Smooth muscle cell of trachea (primary cell): ENCODE results near the gene IPO8. TPM values are rescaled to one million over a fixed set of nuclear protein-coding genes. Genes with fewer than 3 reads are reported as not detected.

Experiments
- total RNA-seq: library from RNA; depleted of rRNA; stranded (reverse); fragments of >200 nt; gene quantifications from 2 replicates; pipeline ENCODE4 v1.2.1, GENCODE V29; 2014

Gene IPO8
- 39.2 and 54.5 TPM in 2 replicates for total RNA-seq

DNA sequence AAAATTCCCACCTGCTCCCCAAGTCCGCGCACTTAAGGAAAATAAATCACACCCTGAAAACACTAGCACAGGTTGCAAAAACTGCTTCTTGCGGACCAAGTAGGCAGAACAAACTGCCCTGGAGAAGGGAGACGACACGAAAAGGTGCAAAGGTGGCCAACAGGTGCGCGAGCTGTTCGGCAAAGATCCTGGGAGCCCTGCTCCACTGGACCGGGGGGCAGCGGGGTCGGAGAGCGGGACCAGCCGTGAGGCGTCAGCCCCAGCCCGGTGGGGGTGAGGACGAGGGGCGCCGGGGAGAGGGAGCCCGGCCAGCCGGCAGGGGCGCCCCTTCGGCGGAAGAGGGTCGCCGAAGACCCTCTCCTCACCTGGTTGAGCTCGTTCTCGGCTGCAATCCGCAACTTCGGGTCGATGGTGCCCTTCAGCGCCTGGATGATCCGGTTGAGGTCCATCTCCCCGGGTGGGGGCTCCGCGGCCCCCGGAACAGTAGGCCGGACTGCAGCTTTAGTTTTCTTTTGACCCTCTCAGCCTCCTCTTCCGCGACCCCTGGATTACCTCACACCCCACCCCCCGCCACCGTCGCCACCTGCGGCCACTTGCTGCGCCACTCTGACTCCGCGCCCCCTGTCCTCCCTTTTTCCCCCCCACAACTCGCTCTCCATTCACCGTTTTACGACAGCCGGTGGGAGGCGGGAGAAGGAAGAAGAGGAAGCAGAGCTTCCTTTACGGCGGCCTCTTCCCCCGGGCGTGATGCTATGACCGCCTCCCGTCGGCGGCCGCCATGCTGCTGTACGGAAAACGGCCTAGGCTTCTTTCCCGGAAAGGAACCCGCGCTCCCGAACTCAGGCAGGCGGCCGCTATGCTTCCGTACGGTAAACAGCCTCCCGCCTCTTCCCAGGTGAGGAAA is at the start of gene IPO8:
Gene IPO8, minus strand, starts transcription at position 671 of the 904 bp plus-strand sequence. Its CDS starts 222 bp downstream, at position 449.

Other genes starting within 250 kb of the IPO8 start
- gene CAPRIN2, start 59.1 kb upstream of the IPO8 start, total RNA-seq = 31.3 and 33.4 TPM in 2 replicates
- gene TSPAN11, start 230.9 kb upstream of the IPO8 start, total RNA-seq = 1.0 and 5.0 TPM in 2 replicates